ENCODE data around the gene ABCA4. TPM values are rescaled to one million over a fixed set of nuclear protein-coding genes. Genes with fewer than 3 reads are reported as not detected.

The ABCA4 gene
- total RNA-seq, 1 donor from 2014 or later, result 1.4 TPM

DNA sequence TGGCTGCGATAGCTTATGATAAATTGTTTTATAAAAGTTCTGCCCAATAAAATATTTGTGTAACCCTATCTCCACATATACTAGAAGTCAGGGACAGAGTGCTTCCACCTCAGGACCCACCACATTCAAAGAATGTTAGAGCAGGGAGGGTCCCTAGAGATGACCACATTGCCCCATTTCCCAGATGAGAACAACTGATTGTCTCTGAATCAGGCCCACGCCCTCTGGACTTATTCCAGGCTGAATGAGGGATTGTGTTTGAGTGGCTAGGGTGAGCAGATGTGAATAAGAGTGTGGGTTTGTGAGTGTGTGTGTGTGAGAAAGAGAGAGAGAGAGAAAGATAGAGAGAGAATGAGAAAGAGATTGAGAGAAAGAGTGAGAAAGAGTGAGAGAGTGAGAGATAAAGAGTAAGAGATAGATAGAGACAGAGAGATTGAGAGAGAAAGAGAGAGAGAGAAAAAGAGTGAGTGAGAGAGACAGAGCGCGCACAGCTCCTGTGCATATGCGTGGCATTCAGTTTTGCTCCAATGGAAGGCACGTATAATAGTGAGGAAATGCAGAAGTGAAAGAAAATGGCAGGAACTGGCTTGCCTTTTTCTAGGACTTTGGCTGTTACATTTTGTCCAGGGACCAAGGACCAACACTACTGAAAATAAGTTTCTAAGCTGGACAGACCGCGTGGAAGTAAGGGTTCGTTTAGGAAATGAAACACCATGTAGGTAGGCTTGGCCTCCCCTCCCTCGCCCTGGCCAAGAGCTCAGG, 94.1 kb downstream of the ABCA4 start:
- TF ChIP-seq, protein P1, sequence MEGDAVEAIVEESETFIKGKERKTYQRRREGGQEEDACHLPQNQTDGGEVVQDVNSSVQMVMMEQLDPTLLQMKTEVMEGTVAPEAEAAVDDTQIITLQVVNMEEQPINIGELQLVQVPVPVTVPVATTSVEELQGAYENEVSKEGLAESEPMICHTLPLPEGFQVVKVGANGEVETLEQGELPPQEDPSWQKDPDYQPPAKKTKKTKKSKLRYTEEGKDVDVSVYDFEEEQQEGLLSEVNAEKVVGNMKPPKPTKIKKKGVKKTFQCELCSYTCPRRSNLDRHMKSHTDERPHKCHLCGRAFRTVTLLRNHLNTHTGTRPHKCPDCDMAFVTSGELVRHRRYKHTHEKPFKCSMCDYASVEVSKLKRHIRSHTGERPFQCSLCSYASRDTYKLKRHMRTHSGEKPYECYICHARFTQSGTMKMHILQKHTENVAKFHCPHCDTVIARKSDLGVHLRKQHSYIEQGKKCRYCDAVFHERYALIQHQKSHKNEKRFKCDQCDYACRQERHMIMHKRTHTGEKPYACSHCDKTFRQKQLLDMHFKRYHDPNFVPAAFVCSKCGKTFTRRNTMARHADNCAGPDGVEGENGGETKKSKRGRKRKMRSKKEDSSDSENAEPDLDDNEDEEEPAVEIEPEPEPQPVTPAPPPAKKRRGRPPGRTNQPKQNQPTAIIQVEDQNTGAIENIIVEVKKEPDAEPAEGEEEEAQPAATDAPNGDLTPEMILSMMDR (IDR thresholded peaks at IDR 0.05), result no peak
- Histone ChIP-seq H3K4me1 (peaks cover 12% of the 10 kb centered on the region), H3K27me3 (no peaks in the 10 kb centered on the region), H3K27ac (no peak overlapping the region), H3K4me3 (no peak overlapping the region), H3K36me3 (no peaks in the 10 kb centered on the region), H3K9me3 (no peaks in the 10 kb centered on the region)
- intact Hi-C loops (cut with DNase I), result no loop called here
- DNase-seq (no peak), ATAC-seq (no peak)

DNA sequence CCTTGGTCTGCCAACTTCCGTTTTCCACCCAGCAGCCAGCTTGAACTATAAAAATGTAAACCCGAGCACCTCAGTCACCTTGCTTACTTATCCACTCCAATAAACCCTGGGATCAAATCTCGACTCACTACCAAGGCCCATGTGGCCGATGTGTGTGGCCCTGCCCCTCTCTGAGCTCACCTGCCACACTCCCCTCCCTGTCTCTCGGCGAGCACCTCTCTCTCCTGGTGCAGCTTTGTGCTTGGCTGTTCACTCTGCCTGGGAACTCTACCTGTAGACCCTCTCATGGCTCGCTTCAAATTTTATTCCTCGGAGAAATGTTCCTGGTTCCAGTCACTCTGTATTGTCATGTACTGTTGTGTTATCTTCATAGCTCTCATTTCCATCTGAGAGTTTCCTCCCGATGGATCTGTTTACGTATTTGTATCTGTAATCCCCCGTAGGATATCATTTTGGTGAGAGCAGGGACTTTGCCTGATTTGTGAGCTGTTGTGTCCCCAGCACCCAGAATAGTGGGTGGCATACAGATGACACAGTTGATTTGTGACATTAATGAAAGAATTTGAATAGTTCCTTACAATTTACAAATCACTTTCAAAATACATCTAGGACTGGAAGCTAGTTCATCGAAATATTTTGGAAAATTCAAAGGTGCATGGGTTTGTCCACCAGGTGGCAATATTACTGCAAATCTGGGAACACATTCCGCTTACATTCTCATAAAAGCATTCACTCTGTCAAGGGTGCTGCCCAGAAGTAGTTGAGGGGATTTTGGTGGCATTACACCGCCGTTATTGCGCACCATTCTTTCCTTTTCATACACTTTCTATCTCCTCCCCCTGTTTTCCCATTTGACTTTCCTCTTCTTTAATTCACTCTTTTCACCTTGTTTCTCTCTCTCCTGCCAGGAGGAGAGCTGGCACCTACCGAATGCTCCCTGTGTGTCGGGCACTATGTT, 95.3 kb downstream of the ABCA4 start:
- Histone ChIP-seq H3K27me3 (no peaks in the 10 kb centered on the region), H3K4me1 (peaks cover 22% of the 10 kb centered on the region), H3K36me3 (no peaks in the 10 kb centered on the region), H3K27ac (no peak overlapping the region), H3K4me3 (no peak overlapping the region), H3K9me3 (no peaks in the 10 kb centered on the region)
- intact Hi-C loops (cut with DNase I), result loop anchor here (2.0 kb wide), 1 partner anchor 311 kb away; no protein-coding TSS in a partner anchor
- TF ChIP-seq, protein P1 (IDR thresholded peaks at IDR 0.05), result peak; percentile 84
- DNase-seq, result no peak
- ATAC-seq, result peak; percentile 61

DNA sequence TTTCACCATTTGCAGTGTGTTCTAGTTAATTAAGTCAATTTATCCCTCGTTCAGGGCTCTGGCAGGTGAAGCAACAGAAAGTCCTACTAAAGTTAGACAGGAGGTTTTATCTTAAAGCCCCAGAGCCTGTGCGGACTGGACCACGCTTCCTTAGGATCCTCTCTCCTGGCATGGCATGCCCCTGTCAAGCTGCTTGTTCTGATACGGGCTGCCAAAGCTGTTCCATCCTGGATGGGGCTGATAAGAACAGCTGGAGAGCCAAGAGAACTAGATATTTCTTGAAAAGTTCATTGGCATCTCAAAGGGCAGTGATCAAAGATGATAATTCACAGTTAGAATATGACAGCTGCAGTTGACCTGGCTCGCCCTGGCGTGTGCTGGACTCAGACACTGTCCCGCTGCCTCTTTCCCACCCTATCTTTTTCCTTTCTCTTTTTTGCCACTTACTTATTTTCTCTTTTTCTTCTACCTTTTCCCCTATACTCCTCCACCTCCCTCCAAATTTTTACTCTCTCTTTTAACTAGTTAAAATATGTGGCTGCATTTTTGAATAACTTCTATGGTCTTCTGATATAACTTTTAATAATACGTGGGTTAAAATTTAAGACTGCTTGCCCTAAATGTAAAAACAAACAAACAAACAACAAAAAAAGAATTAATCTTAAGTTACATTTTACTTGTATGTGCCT, 96.7 kb downstream of the ABCA4 start:
- peaks cover 28% of the 10 kb centered on the region for H3K4me1 ChIP-seq
- ATAC-seq (no peak), DNase-seq (no peak)
- no peaks in the 10 kb centered on the region for H3K36me3 ChIP-seq
- H3K27me3 ChIP-seq, result no peaks in the 10 kb centered on the region
- no peaks in the 10 kb centered on the region for H3K9me3 ChIP-seq
- TF ChIP-seq, protein P1 (IDR thresholded peaks at IDR 0.05), result no peak
- no peak overlapping the region for H3K4me3 ChIP-seq
- intact Hi-C loops (cut with DNase I), result loop anchor here (2.0 kb wide), 1 partner anchor 313 kb away; no protein-coding TSS in a partner anchor
- H3K27ac ChIP-seq, result no peak overlapping the region

DNA sequence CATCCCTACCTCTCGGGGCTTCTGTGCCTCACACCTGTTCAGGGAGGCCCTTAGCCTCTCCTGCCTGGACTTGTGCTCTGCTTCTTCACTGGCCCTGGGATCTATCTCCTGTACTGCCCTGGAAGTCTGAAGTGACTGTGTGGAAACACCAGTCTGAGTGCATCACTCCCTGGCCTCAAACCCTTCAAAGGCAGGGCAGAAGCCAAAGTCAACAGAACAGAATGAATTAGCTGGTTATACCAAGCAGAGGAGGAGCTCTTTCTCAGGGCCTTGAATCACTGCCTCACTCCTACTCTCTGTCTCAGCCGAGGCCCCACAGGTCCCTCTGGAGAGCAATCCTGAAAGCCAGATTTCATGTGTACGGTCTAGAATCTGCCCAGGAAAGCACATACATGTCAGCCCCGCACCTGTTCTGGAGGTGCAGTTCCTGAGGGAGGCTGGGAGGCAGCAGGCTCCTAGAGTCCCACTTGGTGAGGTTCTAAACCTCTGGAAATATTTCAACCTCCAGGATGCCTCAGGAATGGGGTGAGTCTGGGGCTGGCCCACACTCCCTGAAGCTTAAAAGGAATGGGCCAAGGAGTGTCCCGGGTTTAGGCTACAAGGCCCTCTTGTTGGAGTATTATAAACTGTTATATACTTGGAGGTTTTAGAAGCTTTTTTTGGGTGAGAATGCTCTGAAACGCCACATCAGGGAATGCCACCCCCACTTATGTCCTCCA, 98.3 kb downstream of the ABCA4 start:
- Histone ChIP-seq H3K4me3 (no peak overlapping the region), H3K27me3 (no peaks in the 10 kb centered on the region), H3K27ac (peak overlapping the region; percentile 69), H3K4me1 (peaks cover 28% of the 10 kb centered on the region), H3K36me3 (no peaks in the 10 kb centered on the region), H3K9me3 (no peaks in the 10 kb centered on the region)
- TF ChIP-seq, protein P1 (IDR thresholded peaks at IDR 0.05), result no peak
- intact Hi-C loops (cut with DNase I), result no loop called here
- ATAC-seq (peak; percentile 82), DNase-seq (no peak)
